ENCODE measurements around the gene YEATS2. TPM values are rescaled to one million over a fixed set of nuclear protein-coding genes. Genes with fewer than 3 reads are reported as not detected.

YEATS2 gene
- total RNA-seq, 1 experiment from 2014 or later: 33.8 TPM

GRCh38 chr3:183733553-183733952 is 36.0 kb downstream of the YEATS2 start:
- intact Hi-C loops (cut with micrococcal nuclease; ENCODE audit: unreplicated experiment) (no loop called here), in situ Hi-C loops (cut with HindIII; ENCODE audit: low pct_unique_long_range_greater_than_20kb, low sequenced_read_pairs) (no loop called here)
- no peak overlapping the region for H3K27ac ChIP-seq (ENCODE audit: low read length)
- TSS peak; percentile 12 for BruUV-seq (replicated peaks)
- ChIA-PET CTCF (no interaction called here), POLR2A (no interaction called here)
- peaks cover 13% of the 10 kb centered on the region; the same call in 1 of the 2 replicates for H3K36me3 ChIP-seq (ENCODE audit: control insufficient read depth, insufficient read depth, low read length)
- H3K9me3 ChIP-seq (ENCODE audit: control insufficient read depth, insufficient read depth, low read depth, low read length): no peaks in the 10 kb centered on the region
- DNase-seq (ENCODE audit: low read depth, low spot score) (no peak), ATAC-seq (no peak)
- H3K4me3 ChIP-seq (ENCODE audit: low read depth in 2 of 2, low read length in 2 of 2): no peak overlapping the region
- H3K27me3 ChIP-seq (ENCODE audit: control insufficient read depth, insufficient read depth, low read length): no peaks in the 10 kb centered on the region
- TF ChIP-seq TCF7L2 (IDR thresholded peaks at IDR 0.05; ENCODE audit: low read depth, low read length) (no peak), POLR2AphosphoS5 (IDR thresholded peaks at IDR 0.05; ENCODE audit: low read depth, low read length) (no peak), SIN3A (IDR thresholded peaks at IDR 0.05; ENCODE audit: borderline replicate concordance, insufficient read depth, low read depth, low read length) (no peak), REST (IDR thresholded peaks at IDR 0.05; ENCODE audit: insufficient read depth in 1 of 2, low read depth in 2 of 2, low read length in 1 of 2) (no peak), CTCF (IDR thresholded peaks at IDR 0.05) (no peak)
- H3K4me1 ChIP-seq (ENCODE audit: control insufficient read depth, insufficient read depth, low read length): no peaks in the 10 kb centered on the region

- no peaks in the 10 kb centered on the region for H3K4me1 ChIP-seq (ENCODE audit: control insufficient read depth, insufficient read depth, low read length)
- CTCF ChIA-PET: no interaction called here
- no TSS peak for BruUV-seq (replicated peaks)
- DNase-seq (ENCODE audit: low read depth, low spot score) (no peak), ATAC-seq (no peak)
- H3K27me3 ChIP-seq (ENCODE audit: control insufficient read depth, insufficient read depth, low read length): no peaks in the 10 kb centered on the region
- no peak overlapping the region for H3K4me3 ChIP-seq (ENCODE audit: low read depth in 2 of 2, low read length in 2 of 2)
- intact Hi-C loops (cut with micrococcal nuclease; ENCODE audit: unreplicated experiment): no loop called here
- in situ Hi-C loops (cut with HindIII; ENCODE audit: low pct_unique_long_range_greater_than_20kb, low sequenced_read_pairs): no loop called here
- POLR2A ChIA-PET: no interaction called here
- H3K36me3 ChIP-seq (ENCODE audit: control insufficient read depth, insufficient read depth, low read length): peaks cover 13% of the 10 kb centered on the region; the same call in 1 of the 2 replicates
- H3K9me3 ChIP-seq (ENCODE audit: control insufficient read depth, insufficient read depth, low read depth, low read length): no peaks in the 10 kb centered on the region
- TF ChIP-seq SIN3A (IDR thresholded peaks at IDR 0.05; ENCODE audit: borderline replicate concordance, insufficient read depth, low read depth, low read length) (no peak), TCF7L2 (IDR thresholded peaks at IDR 0.05; ENCODE audit: low read depth, low read length) (no peak), POLR2AphosphoS5 (IDR thresholded peaks at IDR 0.05; ENCODE audit: low read depth, low read length) (no peak)
- H3K27ac ChIP-seq (ENCODE audit: low read length): no peak overlapping the region
Observed at GRCh38 chr3:183734750-183735494, 37.3 kb downstream of the YEATS2 start.

GRCh38 chr3:183737116-183737515 is 39.5 kb downstream of the YEATS2 start:
- ATAC-seq: no peak
- Histone ChIP-seq H3K27ac (ENCODE audit: low read length) (no peak overlapping the region), H3K36me3 (ENCODE audit: control insufficient read depth, insufficient read depth, low read length) (peaks cover 13% of the 10 kb centered on the region; the same call in 1 of the 2 replicates), H3K4me1 (ENCODE audit: control insufficient read depth, insufficient read depth, low read length) (no peaks in the 10 kb centered on the region), H3K9me3 (ENCODE audit: control insufficient read depth, insufficient read depth, low read depth, low read length) (no peaks in the 10 kb centered on the region), H3K4me3 (ENCODE audit: low read depth in 2 of 2, low read length in 2 of 2) (no peak overlapping the region), H3K27me3 (ENCODE audit: control insufficient read depth, insufficient read depth, low read length) (no peaks in the 10 kb centered on the region)
- in situ Hi-C loops (cut with HindIII; ENCODE audit: low pct_unique_long_range_greater_than_20kb, low sequenced_read_pairs): no loop called here
- intact Hi-C loops (cut with micrococcal nuclease; ENCODE audit: unreplicated experiment): no loop called here
- no peak for DNase-seq (ENCODE audit: low read depth, low spot score)
- BruUV-seq (replicated peaks): no TSS peak
- ChIA-PET CTCF (no interaction called here), POLR2A (no interaction called here)
- TF ChIP-seq SIN3A (IDR thresholded peaks at IDR 0.05; ENCODE audit: borderline replicate concordance, insufficient read depth, low read depth, low read length) (no peak), TCF7L2 (IDR thresholded peaks at IDR 0.05; ENCODE audit: low read depth, low read length) (no peak), REST (IDR thresholded peaks at IDR 0.05; ENCODE audit: insufficient read depth in 1 of 2, low read depth in 2 of 2, low read length in 1 of 2) (no peak), POLR2AphosphoS5 (IDR thresholded peaks at IDR 0.05; ENCODE audit: low read depth, low read length) (no peak), CTCF (IDR thresholded peaks at IDR 0.05) (no peak)

Data from Panc1 (cell line).